Lung microvascular endothelial cell (primary cell): ENCODE data around the gene MRM3. TPM values are rescaled to one million over a fixed set of nuclear protein-coding genes. Genes with fewer than 3 reads are reported as not detected.
"Not testable (repeated sequence)": the region's sequence is repeated elsewhere in the genome, so short reads cannot be mapped to it uniquely, and the experiment has no call there.

Experiments
- DNase-seq, 2 donors: peaks; one replicate each; pipeline versions ENCODE4 v3.0.0 to v3.0.0-alpha.2; 2010; ENCODE audit warnings: low read depth in 2 of 2
- total RNA-seq: library from RNA; depleted of rRNA; stranded (reverse); fragments of >200 nt; gene quantifications from 2 replicates; pipeline ENCODE4 v1.2.1, GENCODE V29; 2014

MRM3 gene
- total RNA-seq, 1 donor from 2014 or later = 13.3 TPM

DNA sequence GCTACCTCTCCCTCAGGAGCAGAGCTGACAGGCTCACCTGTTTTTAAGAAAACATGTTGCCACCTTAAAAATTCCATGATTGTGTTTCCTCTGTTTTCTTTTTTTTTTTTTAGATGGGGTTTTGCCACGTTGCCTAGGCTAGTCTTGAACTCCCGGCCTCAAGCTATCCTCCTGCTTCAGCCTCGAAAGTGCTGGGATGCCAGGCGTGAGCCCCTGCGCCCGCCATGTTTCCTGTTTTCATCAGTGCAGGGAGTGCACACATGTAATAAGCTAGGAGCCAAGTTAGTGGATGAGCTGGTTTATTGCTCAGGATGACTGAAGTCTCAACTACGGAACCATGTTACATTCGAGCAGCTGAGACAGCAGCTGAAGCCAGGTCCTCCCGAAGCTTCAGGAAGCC, 13.6 kb downstream of the MRM3 start:
- DNase-seq = peak in 1 of 2 donors; percentile 42

DNA sequence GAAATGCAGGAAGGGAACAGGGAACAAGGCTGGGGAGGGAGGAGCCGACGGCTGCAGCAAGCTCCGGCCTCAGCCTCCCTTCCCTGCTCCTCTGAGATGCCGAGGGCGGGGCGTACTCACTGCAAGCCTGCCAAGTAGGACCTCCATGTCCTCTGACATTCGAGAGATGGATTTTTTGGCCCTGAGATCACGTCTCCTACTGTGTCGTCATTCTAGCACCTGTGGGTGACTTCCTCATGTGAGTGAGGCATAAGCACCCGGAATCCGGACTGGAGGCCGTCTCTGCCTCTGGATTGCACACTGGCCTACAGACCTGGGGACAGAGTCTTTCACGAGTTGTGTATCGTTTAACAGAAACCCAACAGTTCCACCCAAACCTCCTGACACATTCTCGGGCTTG, 14.5 kb downstream of the MRM3 start:
- no peak for DNase-seq

DNA sequence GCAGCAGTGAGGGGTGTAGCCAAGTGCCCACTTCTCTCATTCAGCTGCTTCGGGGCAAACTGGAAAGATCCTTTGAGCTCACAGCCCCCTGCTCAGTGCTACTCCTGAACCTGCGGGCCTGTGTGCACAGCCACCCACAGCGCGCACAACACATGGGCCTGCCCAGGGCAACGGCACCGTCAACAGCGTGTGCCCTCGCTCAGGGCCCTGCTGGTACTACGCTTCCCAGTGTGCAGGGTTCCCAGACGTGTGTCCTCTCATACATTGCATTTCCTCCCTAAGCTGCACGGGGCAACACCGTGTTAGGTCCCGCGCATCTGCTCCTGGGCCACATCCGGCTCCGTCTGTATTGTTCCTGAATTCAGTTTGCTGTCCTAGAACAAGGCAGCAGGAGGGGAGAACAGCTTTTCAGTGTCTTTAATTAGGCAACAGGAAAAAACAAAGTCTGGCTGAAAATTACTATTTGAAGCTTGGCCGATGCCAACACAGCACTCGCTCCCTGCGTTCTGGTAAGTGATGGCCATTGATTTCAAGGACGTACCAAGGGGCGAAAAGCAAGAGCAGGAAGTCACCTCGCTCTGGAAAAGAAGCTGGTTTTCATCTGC, 15.2 kb downstream of the MRM3 start:
- DNase-seq = peak in 1 of 2 donors; percentile 53

DNA sequence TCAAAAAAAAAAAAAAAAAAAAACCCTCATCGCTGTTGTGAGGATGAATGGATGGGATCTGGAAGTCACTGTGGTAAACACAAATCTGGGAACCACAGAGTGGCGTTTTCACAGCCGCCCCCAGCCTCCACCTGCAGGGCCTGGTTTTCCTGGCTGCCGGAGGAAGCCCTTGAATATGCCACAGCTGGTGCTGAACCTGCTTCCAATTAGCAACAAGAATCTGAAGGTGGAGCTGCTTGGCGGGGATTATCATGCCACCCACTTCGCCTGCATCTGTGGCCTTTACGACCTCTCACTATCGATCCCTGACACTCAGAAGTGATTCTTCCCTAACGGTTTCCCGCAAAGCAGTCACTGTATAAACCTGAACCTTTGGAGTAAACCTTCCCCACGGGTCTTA, 16.1 kb downstream of the MRM3 start:
- DNase-seq = no peak

DNA sequence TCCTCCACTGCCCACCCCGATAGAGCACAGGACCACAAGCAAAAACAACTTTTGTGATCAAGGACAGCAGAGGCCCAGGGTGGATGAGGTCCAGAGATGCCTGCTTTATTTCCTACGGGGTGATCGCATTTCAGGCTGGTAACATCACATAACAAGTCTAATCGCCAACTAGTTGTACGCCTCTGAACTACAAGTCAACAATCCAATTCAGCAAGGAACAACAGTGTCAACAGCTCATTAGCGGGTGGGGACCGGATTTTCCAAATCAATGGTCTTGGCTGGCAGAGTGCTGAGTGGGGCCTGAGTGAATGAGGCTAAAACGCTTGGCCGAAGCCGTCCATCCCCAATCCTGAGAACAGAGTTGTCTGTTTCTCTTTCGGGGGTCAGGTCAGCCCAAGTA, 17.1 kb downstream of the MRM3 start:
- no peak for DNase-seq

DNA sequence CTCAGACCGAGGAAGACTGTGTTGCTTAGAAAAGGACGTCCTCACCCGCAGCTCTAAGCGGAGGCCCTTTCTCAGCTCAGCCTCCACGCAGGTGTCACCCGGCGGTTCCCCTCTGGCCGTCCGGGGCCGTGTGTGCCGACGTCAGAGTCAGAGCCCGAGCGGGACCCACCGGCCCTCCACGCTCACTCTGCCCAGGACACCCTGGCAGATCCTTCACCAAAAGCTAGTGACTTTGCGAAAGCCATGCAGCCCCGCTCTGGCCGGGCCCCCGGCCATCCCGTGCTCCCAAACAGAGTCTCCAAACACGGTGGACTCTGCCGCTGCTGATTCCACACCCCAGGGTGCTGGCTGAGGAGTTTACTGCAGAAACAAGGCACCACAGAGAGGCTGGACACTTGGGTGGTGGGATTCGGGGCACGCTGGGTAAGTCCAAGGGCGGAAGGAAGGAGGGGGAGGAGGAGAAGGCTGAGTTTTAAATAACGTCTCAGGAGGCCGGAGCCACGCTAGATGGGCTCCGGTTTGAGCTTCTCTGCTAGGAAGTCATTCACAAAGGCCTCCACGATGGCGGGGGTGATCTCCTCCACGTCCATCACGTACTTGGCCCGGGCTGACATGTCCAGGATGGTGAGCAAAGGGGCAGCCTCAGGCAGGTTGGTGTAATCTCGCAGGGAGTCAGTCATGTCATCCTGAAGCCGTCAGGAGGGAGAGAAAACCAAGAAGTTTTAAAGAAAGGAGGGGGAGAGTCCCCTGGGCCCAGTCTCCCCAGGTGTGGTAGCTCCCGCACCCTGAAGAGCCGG, 18.5 kb downstream of the MRM3 start:
- DNase-seq = no peak

DNA sequence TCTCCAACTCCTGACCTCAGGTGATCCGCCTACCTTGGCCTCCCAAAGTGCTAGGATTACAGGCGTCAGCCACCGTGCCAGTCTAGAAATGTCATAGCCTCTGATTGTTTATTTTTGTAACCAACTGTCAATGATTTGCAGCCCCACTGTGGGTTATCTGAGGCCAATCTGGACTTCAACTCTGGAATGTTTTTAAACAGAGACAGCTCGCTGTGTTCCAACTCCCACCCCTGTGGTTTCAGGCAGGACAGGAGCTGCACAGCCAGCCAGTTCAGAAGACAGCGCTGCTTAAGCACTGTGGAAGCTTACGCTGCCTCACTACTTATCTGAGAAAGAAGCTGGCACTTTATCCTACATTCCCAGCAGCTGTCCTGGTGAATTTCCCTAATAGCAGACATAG, 19.5 kb downstream of the MRM3 start:
- no peak for DNase-seq

DNA sequence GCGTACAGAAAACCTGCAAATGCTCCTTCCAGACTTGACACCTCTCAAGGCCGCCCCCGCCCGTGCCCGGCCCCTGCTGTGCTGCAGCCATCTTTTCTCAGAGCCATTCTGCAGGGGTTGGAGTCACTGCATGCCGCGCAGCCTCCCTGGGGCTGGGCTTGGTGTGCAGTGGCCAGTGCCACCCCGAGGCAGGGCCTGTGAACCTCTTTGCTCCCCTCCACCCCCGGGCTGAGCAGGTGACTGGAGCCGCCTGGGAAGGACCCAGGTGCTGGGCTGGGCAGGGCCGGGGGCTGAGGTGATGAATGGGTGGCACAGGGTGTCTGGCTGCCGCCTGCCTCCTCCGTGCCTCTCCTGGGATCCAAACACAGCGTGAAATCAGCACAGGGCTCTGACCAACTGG, 20.3 kb downstream of the MRM3 start:
- no peak for DNase-seq

DNA sequence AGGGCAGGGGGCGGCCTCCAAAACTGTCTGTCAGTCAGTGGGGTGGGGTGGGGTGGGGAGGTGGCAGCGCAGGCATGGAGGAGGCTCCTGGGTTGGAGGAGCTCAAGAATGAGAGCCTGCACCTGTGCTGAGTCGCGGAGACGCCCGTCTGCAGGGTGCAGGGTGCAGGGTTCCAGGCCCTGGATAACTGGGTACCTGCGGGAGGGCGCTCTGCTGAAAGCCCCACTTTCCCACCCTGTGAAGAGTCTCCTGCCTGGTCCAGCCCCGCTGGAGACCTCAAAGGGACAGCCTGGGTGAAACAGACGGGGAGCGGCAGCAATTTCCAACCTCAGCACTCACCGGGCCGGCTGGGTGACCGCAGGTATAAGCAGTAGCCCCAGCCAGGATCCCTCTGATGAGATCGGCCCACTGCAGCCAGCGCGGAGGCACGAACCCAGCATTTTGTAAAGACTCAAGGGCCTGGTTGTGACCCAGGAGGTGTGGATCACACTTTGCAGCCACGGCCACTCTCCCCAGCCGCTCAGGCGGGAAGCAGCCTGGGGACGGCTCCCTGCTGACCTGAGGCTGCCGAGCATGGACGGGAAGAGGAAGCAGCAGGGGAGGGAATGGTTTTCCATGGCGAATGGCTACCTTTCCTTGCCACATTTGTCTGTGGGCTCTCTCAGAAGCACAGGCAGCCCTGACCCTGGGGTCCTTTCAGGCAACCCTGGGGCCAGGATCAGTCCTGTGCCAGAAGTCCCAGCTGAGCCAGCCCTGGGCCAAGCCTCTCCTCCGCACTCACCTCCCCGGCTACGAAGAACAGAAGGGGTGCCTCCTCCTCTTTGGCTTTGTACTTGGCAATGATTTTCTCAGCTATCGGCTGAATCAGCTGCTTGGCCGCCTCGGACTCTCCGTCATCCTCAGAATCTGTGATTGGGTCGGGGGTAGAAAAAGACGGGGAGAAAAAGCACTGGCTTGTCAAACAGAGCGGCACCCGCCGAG, 21.0 kb downstream of the MRM3 start:
- DNase-seq = no peak

DNA sequence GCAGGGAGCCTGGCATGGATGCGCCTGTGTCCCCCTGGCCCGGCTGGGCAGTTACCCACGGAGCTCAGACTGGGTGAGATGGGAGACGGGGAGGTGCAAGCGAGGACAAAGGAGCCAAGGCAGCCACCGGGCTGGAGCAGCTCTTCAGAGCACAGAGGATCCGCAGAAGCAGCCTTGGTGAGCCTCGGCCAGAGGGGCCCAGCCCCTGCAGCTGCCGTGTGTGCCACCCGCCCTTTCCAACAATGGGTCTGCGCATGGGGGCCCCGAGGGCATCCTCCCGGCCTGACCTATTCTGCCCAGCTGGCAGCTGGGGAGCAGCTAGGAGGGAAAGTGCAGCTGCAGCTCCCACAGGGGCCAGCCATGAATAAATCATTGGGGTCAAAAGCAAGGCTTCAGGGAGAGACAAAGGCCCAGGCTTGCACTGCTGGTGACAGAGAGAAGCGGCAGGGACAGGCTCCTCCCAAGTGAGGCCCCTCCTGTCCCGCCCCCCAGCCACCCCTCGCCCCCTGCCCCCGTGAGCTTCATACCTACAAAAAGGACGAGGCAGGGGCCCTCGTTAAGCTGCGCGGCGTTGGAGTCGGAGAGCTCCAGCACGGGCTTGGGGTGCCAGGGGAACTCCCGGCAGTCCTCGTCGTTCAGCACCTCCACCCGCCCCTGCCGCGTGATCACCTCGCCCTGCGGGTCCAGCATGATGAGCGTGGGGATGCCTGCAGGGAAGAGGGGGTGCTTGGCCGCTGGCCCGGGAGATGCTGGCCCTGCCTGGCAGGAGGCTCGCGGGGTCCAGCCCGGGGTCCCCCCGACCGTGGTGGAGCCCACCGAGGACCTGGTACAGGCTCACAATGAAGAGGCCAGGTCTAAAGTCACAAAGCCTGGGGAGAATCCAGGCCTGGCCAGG, 22.6 kb downstream of the MRM3 start:
- DNase-seq = no peak

DNA sequence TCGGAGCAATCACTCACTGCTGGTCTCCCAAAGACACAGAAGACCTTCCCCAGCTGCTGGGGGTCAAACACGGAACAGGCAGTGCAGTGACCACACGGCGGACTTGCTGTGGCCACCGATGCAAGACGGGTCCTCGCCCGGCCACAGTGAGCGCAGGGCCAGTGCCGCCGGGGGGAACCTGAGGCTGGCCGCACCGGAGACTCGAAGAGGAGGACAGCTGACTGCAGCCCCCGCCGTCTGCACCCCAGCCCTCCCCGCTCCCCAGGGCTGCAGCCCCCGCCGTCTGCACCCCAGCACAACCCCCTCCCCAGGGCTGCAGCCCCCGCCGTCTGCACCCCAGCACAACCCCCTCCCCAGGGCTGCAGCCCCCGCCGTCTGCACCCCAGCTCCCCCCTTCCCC, 23.7 kb downstream of the MRM3 start:
- DNase-seq = not testable (repeated sequence)

DNA sequence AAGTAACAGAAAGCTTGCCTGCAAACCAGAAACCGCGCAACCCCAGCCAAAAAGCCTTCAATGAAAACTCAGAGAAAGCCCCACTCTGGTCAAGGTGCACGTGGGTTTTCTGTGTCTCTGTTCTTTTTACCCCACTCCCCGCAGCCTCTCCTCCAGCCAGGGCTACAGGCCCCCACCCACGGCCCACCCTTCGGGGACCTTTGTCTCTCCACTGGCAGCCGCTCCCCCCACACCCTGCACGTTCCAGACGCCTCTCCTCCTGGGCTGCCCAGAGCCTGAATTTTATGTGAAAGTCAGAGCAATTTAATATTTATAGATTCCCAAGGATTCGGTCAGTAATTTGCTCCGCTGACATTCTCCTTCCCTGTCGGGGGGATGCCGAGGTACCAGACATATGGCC, 24.2 kb downstream of the MRM3 start:
- no peak for DNase-seq

DNA sequence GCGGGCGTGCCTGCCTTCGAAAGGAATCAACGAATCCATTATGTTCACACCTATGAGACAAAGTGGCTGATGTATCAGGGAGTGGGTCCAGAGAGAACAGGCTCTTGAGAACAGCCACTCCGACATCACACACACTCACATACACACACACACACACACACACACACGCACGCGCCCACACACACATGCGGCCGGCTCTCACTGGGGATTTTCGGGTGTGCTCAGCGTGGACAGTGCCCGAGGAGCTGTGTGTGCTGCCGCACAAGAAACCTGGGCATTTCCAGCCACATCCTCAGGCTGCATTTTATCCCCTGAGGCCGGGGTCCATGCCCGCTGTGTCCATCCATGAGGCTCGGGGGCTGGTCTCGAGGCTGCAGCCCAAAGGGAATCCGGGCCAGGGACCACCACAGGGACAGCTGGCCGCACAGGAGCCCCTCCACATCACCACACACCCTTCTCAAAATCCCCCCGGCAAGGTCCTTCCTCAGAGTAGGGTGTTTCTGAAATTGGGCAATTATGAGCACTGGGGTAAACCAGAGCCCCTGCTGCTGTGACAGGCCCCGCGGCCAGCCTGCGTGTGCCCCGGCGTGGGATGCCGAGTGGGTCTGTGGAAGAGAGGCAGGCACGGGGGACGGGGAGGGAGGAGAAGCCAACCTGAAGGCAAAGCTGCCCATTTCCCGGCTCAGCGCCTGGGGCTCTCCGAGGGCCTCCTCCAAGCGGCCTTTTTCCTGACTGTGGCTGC, 24.8 kb downstream of the MRM3 start:
- DNase-seq = no peak

DNA sequence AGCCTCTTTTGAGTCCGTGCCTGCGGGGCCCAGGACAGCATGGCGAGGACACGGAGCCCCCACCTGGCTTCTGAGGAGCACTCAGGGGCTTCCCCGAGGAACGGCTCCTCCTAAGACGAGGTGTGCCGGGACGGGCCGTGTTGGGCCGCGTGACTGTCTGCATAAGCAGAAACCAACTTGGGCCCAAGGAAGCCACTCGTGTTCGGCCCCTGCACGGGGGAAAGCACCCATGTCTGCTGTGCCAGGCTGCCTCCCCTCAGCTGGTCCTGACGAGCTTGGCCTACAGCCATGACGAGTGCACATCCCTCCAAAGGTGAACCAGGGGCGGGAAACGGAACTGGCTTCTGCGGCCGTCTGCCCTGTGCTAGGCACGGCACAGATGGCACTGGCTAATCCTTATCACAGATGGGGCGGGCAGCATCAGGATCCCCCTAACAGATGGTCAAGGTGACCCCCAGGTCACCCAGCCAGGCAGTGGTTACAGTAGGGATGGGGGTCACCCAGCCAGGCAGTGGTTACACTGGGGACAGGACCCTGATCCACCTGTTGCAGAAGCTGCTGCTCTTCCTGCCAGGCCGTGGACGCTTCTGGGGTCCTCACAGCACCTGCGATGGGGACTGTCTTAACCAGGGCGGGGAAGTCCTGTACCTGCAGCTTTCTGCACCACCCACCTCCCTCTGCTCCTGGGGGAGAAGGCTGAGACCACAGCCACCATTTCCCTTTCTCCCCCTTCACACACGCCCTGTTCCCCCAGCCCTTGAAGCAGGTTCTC, 25.6 kb downstream of the MRM3 start:
- DNase-seq = no peak

DNA sequence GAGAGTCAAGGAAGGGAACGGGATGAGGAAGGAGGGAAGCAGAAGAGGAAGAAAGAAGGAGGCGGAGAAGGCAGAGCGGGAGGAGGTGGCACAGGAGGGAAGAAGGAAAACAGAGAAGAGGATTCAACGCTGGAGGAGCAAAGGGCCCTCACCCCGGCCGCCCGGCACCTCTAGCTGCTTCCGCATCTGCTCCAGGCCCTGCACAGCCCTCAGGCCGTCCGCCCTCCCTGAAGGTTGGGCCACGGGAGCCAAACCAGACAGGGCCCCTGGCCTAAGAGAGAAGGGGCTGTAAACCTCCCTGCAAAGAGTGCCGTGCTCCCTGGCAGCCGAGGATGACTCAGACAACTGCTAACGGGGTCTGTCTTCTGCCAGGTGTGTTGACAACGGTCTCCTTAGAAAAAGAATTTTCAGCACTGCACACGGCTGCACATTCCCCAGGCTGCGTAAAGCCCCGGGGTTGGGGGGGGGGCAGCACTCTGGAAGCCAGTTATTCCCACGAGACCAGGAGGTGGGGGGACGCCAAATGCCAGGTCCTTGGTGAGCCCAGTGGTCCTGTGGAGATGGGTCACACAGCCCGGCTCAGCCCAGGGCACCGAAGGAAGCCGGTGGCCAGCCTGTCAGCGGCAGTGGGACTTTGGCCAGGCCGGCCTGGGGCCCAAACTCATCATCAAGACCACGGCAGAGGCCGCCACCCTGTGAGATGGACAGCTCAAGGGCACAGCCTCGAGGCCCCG, 29.1 kb downstream of the MRM3 start:
- DNase-seq = no peak

DNA sequence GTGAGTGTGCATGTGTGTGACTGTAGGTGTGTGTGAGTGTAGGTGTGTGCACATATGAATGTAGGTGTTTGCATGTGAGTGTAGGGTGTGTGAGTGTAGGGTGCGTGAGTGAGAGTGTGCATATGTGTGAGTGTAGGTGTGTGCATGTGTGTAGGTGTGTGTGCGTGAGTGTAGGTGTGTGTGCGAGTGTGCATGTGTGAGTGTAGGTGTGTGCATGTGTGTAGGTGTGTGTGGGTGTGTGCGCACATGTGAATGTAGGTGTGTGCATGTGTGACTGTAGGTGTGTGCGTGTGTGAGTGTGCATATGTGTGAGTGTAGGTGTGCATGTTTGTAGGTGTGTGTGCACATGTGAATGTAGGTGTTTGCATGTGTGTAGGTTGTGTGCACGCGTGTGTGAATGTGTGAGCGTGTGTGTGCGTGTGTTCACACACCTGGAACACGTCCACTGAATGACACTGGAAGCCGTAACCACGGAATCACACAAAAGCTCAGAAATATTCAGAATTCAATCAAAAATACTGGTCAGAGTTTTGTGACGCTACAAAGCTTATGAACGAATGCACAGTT, 30.6 kb downstream of the MRM3 start:
- DNase-seq = no peak

DNA sequence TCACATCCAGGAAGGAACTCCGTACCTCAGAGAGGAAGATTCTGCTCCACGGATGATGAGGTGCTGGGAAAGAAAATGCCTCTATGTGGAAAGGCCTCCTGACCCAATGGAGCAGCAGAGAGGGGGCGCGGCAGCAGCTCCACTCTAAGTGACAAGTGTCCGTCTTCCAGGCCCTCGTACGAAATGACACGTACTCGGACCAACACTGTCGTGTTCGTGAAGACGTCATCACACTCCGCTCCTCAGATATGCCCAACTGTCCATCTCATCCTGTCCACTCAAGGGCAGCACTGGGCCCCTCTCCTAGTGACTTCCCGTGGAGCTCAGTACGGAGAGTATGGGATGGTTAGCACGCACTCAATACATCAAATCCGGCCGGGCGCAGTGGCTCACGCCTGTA, 32.2 kb downstream of the MRM3 start:
- no peak for DNase-seq

DNA sequence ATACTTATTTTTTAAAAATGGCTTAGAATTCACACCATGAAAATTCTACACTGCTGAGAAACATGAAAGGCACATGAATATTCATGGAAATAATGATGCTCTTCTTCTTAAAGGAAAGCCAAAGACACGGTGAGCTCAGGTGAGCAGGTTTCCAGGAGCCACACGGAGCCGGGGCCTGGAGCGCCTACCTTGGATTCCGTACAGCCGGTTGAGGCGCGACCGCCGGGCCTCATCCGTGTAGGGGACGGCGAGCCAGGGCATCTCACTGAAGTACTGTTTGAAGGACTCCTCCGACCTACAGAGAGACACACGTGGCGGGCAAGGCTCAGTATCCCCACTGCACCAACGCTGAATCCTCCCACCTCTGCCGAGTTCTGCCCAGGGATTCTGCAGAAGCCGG, 37.1 kb downstream of the MRM3 start:
- no peak for DNase-seq

DNA sequence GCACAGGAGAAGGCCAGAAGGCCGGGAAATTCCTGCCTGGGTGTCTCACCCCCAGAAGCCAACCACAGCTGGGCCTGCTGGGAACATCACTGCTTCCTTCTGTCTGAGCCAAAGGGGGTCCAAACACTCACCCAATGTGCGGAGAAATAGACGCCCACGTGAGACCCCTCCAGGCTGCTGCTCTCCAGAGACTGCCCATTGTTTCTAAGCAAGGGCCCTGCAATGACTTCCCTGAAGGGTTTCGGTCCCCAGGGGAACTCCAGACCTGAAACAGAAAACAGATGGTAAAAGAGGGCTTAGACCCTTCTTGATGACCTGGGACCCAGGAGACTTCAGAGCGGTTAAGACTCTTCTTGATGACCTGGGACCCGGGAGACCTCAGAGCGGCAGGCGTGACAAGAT, 41.3 kb downstream of the MRM3 start:
- no peak for DNase-seq
